Measurements from ENCODE around the gene PAGE4. TPM values are rescaled to one million over a fixed set of nuclear protein-coding genes. Genes with fewer than 3 reads are reported as not detected.

PAGE4 gene
- total and polyA plus RNA-seq, 9 of the 15 experiments (the other 6 are each of a cell fraction or from before 2014, with no cell fraction given), result 0.99 to 8.0 (median 3.9) TPM

DNA sequence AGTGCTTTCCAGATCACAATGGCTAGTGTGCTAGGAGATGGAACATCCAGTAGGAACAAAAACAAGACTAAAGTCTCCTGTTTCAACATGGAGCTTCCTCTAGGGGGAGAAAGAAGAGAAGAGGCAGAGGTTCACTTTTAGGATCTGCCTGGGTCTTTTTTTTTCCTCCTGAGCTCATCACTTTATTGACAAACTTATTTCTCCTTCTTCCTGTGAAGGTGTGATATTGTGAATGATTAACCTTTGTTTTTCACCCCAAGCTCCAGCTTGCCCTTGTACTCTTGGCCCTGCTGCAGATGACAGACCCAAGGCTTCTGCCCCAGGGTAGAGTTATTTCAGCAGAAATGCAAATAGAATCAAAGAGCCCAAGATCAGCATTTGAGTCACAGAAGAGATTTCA lies 13.5 kb downstream of the PAGE4 start (continued):
- peak; percentile 22; the same call in 1 of the 2 replicates for TF ChIP-seq REST (IDR thresholded peaks at IDR 0.05; ENCODE audit: borderline replicate concordance)
- no peak for TF ChIP-seq REST (CRISPR knock-in tag; IDR thresholded peaks at IDR 0.05; ENCODE audit: low read depth)
- TF ChIP-seq, protein P1, sequence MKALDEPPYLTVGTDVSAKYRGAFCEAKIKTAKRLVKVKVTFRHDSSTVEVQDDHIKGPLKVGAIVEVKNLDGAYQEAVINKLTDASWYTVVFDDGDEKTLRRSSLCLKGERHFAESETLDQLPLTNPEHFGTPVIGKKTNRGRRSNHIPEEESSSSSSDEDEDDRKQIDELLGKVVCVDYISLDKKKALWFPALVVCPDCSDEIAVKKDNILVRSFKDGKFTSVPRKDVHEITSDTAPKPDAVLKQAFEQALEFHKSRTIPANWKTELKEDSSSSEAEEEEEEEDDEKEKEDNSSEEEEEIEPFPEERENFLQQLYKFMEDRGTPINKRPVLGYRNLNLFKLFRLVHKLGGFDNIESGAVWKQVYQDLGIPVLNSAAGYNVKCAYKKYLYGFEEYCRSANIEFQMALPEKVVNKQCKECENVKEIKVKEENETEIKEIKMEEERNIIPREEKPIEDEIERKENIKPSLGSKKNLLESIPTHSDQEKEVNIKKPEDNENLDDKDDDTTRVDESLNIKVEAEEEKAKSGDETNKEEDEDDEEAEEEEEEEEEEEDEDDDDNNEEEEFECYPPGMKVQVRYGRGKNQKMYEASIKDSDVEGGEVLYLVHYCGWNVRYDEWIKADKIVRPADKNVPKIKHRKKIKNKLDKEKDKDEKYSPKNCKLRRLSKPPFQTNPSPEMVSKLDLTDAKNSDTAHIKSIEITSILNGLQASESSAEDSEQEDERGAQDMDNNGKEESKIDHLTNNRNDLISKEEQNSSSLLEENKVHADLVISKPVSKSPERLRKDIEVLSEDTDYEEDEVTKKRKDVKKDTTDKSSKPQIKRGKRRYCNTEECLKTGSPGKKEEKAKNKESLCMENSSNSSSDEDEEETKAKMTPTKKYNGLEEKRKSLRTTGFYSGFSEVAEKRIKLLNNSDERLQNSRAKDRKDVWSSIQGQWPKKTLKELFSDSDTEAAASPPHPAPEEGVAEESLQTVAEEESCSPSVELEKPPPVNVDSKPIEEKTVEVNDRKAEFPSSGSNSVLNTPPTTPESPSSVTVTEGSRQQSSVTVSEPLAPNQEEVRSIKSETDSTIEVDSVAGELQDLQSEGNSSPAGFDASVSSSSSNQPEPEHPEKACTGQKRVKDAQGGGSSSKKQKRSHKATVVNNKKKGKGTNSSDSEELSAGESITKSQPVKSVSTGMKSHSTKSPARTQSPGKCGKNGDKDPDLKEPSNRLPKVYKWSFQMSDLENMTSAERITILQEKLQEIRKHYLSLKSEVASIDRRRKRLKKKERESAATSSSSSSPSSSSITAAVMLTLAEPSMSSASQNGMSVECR (CRISPR knock-in tag; IDR thresholded peaks at IDR 0.05), result no peak
- no peak for TF ChIP-seq JUN (IDR thresholded peaks at IDR 0.05; ENCODE audit: borderline replicate concordance, low read depth, low read length)
- TF ChIP-seq JUN (CRISPR knock-in tag; IDR thresholded peaks at IDR 0.05; ENCODE audit: borderline replicate concordance), result no peak
- TF ChIP-seq CTCF (IDR thresholded peaks at IDR 0.05 in 2 of 3, conservative IDR thresholded peaks at IDR 0.05 in 1 of 3; ENCODE audit: insufficient read depth in 2 of 3, low read depth in 1 of 3, low read length in 3 of 3), result peak; percentile 8 to 39 (median 25); a peak in 4 of 6 replicates
